OCI-LY1 (cell line): ENCODE results near the gene CACNA1C.

Source experiments
- H2AFZ ChIP-seq: fragments of 200-600 bp; sonication (generic), shearing (Covaris generic); 2 replicates; pipeline ENCODE4 v1.6.0; 2014; ENCODE audit warnings: antibody characterized with exemption, mild to moderate bottlenecking, low read length
- H3F3A ChIP-seq: fragments of 200-600 bp; sonication (generic), shearing (Covaris generic); 2 replicates; pipeline ENCODE4 v1.6.0; 2014; ENCODE audit warnings: mild to moderate bottlenecking, antibody characterized with exemption, low read length, moderate library complexity; ENCODE audit not compliant: insufficient read depth
- H3K27ac ChIP-seq: fragments of 200-600 bp; sonication (generic); 2 replicates; pipeline ENCODE4 v1.5.1; 2014; ENCODE audit warnings: low read length, mixed run types, mild to moderate bottlenecking, low read depth; ENCODE audit not compliant: poor library complexity, severe bottlenecking
- H3K27me3 ChIP-seq: fragments of 200-600 bp; sonication (generic); 2 replicates; pipeline ENCODE4 v1.6.0; 2014; ENCODE audit warnings: antibody characterized with exemption, mild to moderate bottlenecking, low read length, moderate library complexity; ENCODE audit not compliant: insufficient read depth
- H3K36me3 ChIP-seq: fragments of 200-600 bp; sonication (generic); 2 replicates; pipeline ENCODE4 v1.6.1; 2014; ENCODE audit warnings: mild to moderate bottlenecking, antibody characterized with exemption, low read length, moderate library complexity, mixed read lengths; ENCODE audit not compliant: insufficient read depth
- H3K4me1 ChIP-seq: fragments of 200-600 bp; sonication (generic); 2 replicates; pipeline ENCODE4 v1.5.1; 2014; ENCODE audit warnings: mild to moderate bottlenecking, low read length, moderate library complexity; ENCODE audit not compliant: insufficient read depth, severe bottlenecking
- H3K4me2 ChIP-seq: fragments of 200-600 bp; sonication (generic), shearing (Covaris generic); 2 replicates; pipeline ENCODE4 v1.6.1; 2014; ENCODE audit warnings: low read length
- H3K4me3 ChIP-seq: fragments of 200-600 bp; sonication (generic); 2 replicates; pipeline ENCODE4 v1.5.1; 2014; ENCODE audit warnings: low read length, low read depth, mild to moderate bottlenecking, mixed read lengths; ENCODE audit not compliant: poor library complexity, severe bottlenecking
- H3K79me2 ChIP-seq: fragments of 200-600 bp; shearing (Covaris generic); 2 replicates; pipeline ENCODE4 v1.6.1; 2016; ENCODE audit warnings: mixed run types, low read length, mixed read lengths; ENCODE audit not compliant: insufficient read depth
- H3K9ac ChIP-seq: fragments of 200-600 bp; sonication (generic), shearing (Covaris generic); 2 replicates; pipeline ENCODE4 v1.6.1; 2014; ENCODE audit warnings: mild to moderate bottlenecking, low read length, mixed read lengths
- H3K9me2 ChIP-seq: fragments of 200-600 bp; sonication (generic), shearing (Covaris generic); 2 replicates; pipeline ENCODE4 v1.6.1; 2014; ENCODE audit warnings: low read depth, mild to moderate bottlenecking, low read length, mixed read lengths
- H3K9me3 ChIP-seq: fragments of 200-600 bp; shearing (Covaris generic); 2 replicates; pipeline ENCODE4 v1.6.1; 2014; ENCODE audit warnings: low read length, mixed read lengths
- H4K20me1 ChIP-seq: fragments of 200-600 bp; sonication (generic), shearing (Covaris generic); 2 replicates; pipeline ENCODE4 v1.6.0; 2016; ENCODE audit warnings: mild to moderate bottlenecking, low read length; ENCODE audit not compliant: insufficient read depth
- CTCF ChIP-seq: fragments of 200-600 bp; sonication (generic), shearing (Covaris generic); IDR thresholded peaks from 2 replicates; pipeline ENCODE4 v1.5.1; 2017; ENCODE audit warnings: mild to moderate bottlenecking, antibody characterized with exemption, low read length, moderate library complexity, mixed read lengths
- EZH2 ChIP-seq: fragments of 200-600 bp; sonication (generic), shearing (Covaris generic); IDR thresholded peaks from 2 replicates; pipeline ENCODE4 v1.8.0; 2017; ENCODE audit warnings: borderline replicate concordance, mixed run types, mild to moderate bottlenecking, antibody characterized with exemption, low read length, moderate library complexity, mixed read lengths

The CACNA1C gene

DNA sequence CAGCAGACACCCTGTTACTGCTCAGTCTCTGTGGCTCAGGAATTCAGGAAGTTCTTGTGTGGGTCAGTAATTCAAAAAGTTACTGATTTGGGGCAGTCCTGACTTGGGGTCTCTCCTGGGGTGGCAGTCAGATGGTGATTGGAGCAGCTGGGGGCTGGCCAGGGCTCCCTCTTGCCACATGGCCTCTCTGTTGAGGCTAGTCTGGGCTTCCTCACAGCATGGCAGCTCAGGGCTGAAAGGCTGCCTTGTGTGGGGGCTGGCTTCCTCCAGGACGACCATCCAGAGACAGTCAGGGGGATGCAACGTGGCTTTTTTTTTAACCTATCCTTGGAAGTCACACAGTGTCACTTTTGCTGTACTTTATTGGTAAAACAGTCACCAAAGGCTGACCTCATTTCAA, 61.3 kb downstream of the CACNA1C start:
- no peaks in the 10 kb centered on the region for H3K9me3 ChIP-seq
- H3K27ac ChIP-seq, result no peak overlapping the region
- H3F3A ChIP-seq, result no peaks in the 10 kb centered on the region
- H3K36me3 ChIP-seq, result no peaks in the 10 kb centered on the region
- no peak overlapping the region for H3K4me3 ChIP-seq
- no peaks in the 10 kb centered on the region for H3K79me2 ChIP-seq
- H2AFZ ChIP-seq, result no peak overlapping the region
- no peak for TF ChIP-seq EZH2
- no peak for TF ChIP-seq CTCF
- no peaks in the 10 kb centered on the region for H4K20me1 ChIP-seq
- H3K4me1 ChIP-seq, result no peaks in the 10 kb centered on the region
- no peaks in the 10 kb centered on the region for H3K27me3 ChIP-seq
- no peak overlapping the region for H3K4me2 ChIP-seq
- no peak overlapping the region for H3K9ac ChIP-seq
- H3K9me2 ChIP-seq, result no peaks in the 10 kb centered on the region

GRCh38 chr12:2115101-2115845, 62.5 kb downstream of the CACNA1C start:
- no peaks in the 10 kb centered on the region for H3K9me3 ChIP-seq
- no peak overlapping the region for H3K9ac ChIP-seq
- no peaks in the 10 kb centered on the region for H3K9me2 ChIP-seq
- no peaks in the 10 kb centered on the region for H3K27me3 ChIP-seq
- H3K27ac ChIP-seq, result no peak overlapping the region
- H3K4me2 ChIP-seq, result no peak overlapping the region
- no peak overlapping the region for H2AFZ ChIP-seq
- no peak for TF ChIP-seq EZH2
- no peak for TF ChIP-seq CTCF
- H3K79me2 ChIP-seq, result no peaks in the 10 kb centered on the region
- no peaks in the 10 kb centered on the region for H3K4me1 ChIP-seq
- H4K20me1 ChIP-seq, result no peaks in the 10 kb centered on the region
- H3K36me3 ChIP-seq, result no peaks in the 10 kb centered on the region
- no peak overlapping the region for H3K4me3 ChIP-seq
- no peaks in the 10 kb centered on the region for H3F3A ChIP-seq

DNA sequence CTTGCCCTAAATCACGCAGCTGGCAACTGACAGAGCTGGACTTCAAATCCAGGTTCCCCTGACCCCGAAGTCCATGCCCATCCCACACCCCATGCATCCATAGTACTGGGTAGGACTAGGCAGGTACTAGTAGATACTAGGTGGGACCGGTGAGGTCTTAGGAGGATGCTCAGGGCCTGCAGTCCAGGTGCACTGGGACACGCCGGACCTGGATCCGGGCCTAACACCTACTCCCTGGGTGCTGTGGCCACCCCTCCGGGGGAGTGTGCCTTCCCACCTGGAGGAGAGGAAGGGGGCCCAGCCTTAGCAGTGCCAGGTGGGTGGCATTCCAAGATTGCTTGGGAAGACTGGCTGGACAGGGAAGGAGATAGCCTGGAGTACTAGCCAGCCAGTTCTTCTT, 64.8 kb downstream of the CACNA1C start:
- no peaks in the 10 kb centered on the region for H3K9me3 ChIP-seq

More for the DNA sequence above, 64.8 kb downstream of the CACNA1C start:
- Histone ChIP-seq H3K9ac (no peak overlapping the region), H3F3A (no peaks in the 10 kb centered on the region), H2AFZ (no peak overlapping the region), H3K9me2 (no peaks in the 10 kb centered on the region), H3K4me2 (no peak overlapping the region), H3K4me1 (peaks cover 11% of the 10 kb centered on the region), H3K27me3 (no peaks in the 10 kb centered on the region), H4K20me1 (no peaks in the 10 kb centered on the region), H3K79me2 (no peaks in the 10 kb centered on the region), H3K27ac (no peak overlapping the region), H3K36me3 (no peaks in the 10 kb centered on the region), H3K4me3 (no peak overlapping the region)
- TF ChIP-seq EZH2 (no peak), CTCF (no peak)
